OCI-LY7 (cell line): Measurements from ENCODE around the gene SYNDIG1L. TPM values are rescaled to one million over a fixed set of nuclear protein-coding genes. Genes with fewer than 3 reads are reported as not detected.
A peak's percentile ranks its signal among the peaks of the same experiment; 100 is the strongest.

Experiments
- BruUV-seq: library from RNA; stranded (reverse); fragments of 400-500 nt; replicated peaks from 2 replicates; lab custom pipeline; 2021; lab: Mats Ljungman, UMichigan
- CTCF ChIA-PET: fragments of 300-600 bp; sonication (Branson Sonifier 250); formaldehyde crosslinking; loops from one replicate; lab custom pipeline; 2022; ENCODE audit warnings: antibody characterized with exemption; ENCODE audit not compliant: unreplicated experiment; lab: Charles Lee
- POLR2A ChIA-PET: fragments of 300-600 bp; sonication (Branson Sonifier 250); formaldehyde crosslinking; loops from one replicate; lab custom pipeline; 2022; ENCODE audit warnings: antibody characterized with exemption; lab: Charles Lee
- DNase-seq: peaks from one replicate; pipeline ENCODE4 v3.0.0-alpha.2; 2015; ENCODE audit warnings: low spot score
- H2AFZ ChIP-seq: fragments of 200-600 bp; sonication (generic), shearing (Covaris generic); 2 replicates; pipeline ENCODE4 v1.6.1; 2014; ENCODE audit warnings: mild to moderate bottlenecking, antibody characterized with exemption, low read length, moderate library complexity
- H3K27ac ChIP-seq: fragments of 200-600 bp; sonication (generic); 2 replicates; pipeline ENCODE4 v1.5.1; 2014; ENCODE audit warnings: mixed run types, low read depth, mild to moderate bottlenecking, moderate library complexity, low read length, inconsistent platforms; ENCODE audit not compliant: poor library complexity, severe bottlenecking
- H3K36me3 ChIP-seq: fragments of 200-600 bp; sonication (generic); 2 replicates; pipeline ENCODE4 v1.6.1; 2014; ENCODE audit warnings: mild to moderate bottlenecking, antibody characterized with exemption, low read length, moderate library complexity, mixed read lengths; ENCODE audit not compliant: insufficient read depth
- H3K4me1 ChIP-seq: fragments of 200-600 bp; sonication (generic); 2 replicates; pipeline ENCODE4 v1.5.1; 2014; ENCODE audit warnings: mild to moderate bottlenecking, low read length; ENCODE audit not compliant: insufficient read depth, poor library complexity, severe bottlenecking
- H3K4me2 ChIP-seq: fragments of 200-600 bp; sonication (generic); 2 replicates; pipeline ENCODE4 v1.6.1; 2014; ENCODE audit warnings: mild to moderate bottlenecking, low read length
- H3K4me3 ChIP-seq: fragments of 200-600 bp; sonication (generic); 2 replicates; pipeline ENCODE4 v1.5.1; 2014; ENCODE audit warnings: mild to moderate bottlenecking, low read depth, low read length; ENCODE audit not compliant: poor library complexity, severe bottlenecking
- H3K79me2 ChIP-seq: fragments of 200-600 bp; sonication (generic); 2 replicates; pipeline ENCODE4 v1.6.1; 2016; ENCODE audit warnings: low read depth, mild to moderate bottlenecking, low read length, moderate library complexity, mixed read lengths; ENCODE audit not compliant: insufficient read depth
- H3K9me2 ChIP-seq: fragments of 200-600 bp; sonication (generic); 2 replicates; pipeline ENCODE4 v1.6.1; 2016; ENCODE audit warnings: mild to moderate bottlenecking, low read length, mixed read lengths; ENCODE audit not compliant: insufficient read depth
- H3K9me3 ChIP-seq: fragments of 200-600 bp; sonication (generic); 2 replicates; pipeline ENCODE4 v1.6.1; 2014; ENCODE audit warnings: mild to moderate bottlenecking, mixed run types, low read length, mixed read lengths
- H4K20me1 ChIP-seq: fragments of 200-600 bp; sonication (generic); 2 replicates; pipeline ENCODE4 v1.6.1; 2014; ENCODE audit warnings: mild to moderate bottlenecking, antibody characterized with exemption, low read length, moderate library complexity, mixed read lengths; ENCODE audit not compliant: insufficient read depth
- CTCF ChIP-seq: fragments of 200-600 bp; sonication (generic); conservative IDR thresholded peaks from 2 replicates; pipeline ENCODE4 v1.5.1; 2014; ENCODE audit warnings: mild to moderate bottlenecking, antibody characterized with exemption, low read length, moderate library complexity, mixed read lengths
- EZH2phosphoT487 ChIP-seq: fragments of 200-600 bp; sonication (generic); IDR thresholded peaks from 2 replicates; pipeline ENCODE4 v1.6.1; 2018; ENCODE audit warnings: low read depth, borderline replicate concordance, mild to moderate bottlenecking, mixed run types, antibody characterized with exemption, low read length, moderate library complexity, mixed read lengths
- intact Hi-C: fragments of 100-400 bp; cut with micrococcal nuclease; formaldehyde crosslinking; loops from one replicate; pipeline ENCODE4 v1.10.0; 2022; ENCODE audit not compliant: unreplicated experiment
- total RNA-seq, 2 experiments: library from RNA; depleted of rRNA in 1 of 2; stranded (reverse); fragments of >200 nt in 1 of 2; shearing (Covaris generic) in 1 of 2; gene quantifications; 2 replicates each; pipeline ENCODE4 v1.2.3, GENCODE V29; 2014 to 2022

The SYNDIG1L gene
- total RNA-seq, 2 experiments from 2014 or later, result not detected

GRCh38 chr14:74408870-74409269 lies 17.1 kb downstream of the SYNDIG1L start:
- Histone ChIP-seq H3K4me1 (no peaks in the 10 kb centered on the region), H3K79me2 (no peaks in the 10 kb centered on the region), H3K9me3 (no peaks in the 10 kb centered on the region), H2AFZ (no peak overlapping the region), H3K27ac (no peak overlapping the region), H3K9me2 (no peaks in the 10 kb centered on the region), H3K4me2 (no peak overlapping the region), H4K20me1 (no peaks in the 10 kb centered on the region), H3K36me3 (no peaks in the 10 kb centered on the region), H3K4me3 (no peak overlapping the region)
- no peak for DNase-seq
- BruUV-seq, result no TSS peak
- ChIA-PET POLR2A (interaction anchor here (0.8 to 1.0 kb wide), 2 partner anchors 10 to 18 kb away, joined by 3 read pairs; partner anchors contain the start of gene SYNDIG1L), CTCF (no interaction called here)
- TF ChIP-seq CTCF, result no peak
- no peak for TF ChIP-seq EZH2phosphoT487
- intact Hi-C loops, result no loop called here

- Histone ChIP-seq H3K79me2 (no peaks in the 10 kb centered on the region), H4K20me1 (no peaks in the 10 kb centered on the region), H2AFZ (no peak overlapping the region), H3K27ac (no peak overlapping the region), H3K36me3 (no peaks in the 10 kb centered on the region), H3K4me2 (no peak overlapping the region), H3K4me1 (peaks cover 11% of the 10 kb centered on the region), H3K9me3 (no peaks in the 10 kb centered on the region), H3K4me3 (no peak overlapping the region), H3K9me2 (no peaks in the 10 kb centered on the region)
- ChIA-PET CTCF (interaction anchor here (0.6 kb wide), 1 partner anchor 901 kb away, joined by 3 read pairs; no protein-coding TSS in a partner anchor), POLR2A (interaction anchor here (0.7 to 0.9 kb wide), 2 partner anchors 25 to 88 kb away, joined by 3 read pairs; no protein-coding TSS in a partner anchor)
- DNase-seq, result peak; percentile 11
- TF ChIP-seq EZH2phosphoT487 (no peak), CTCF (no peak)
- BruUV-seq, result no TSS peak
- intact Hi-C loops, result no loop called here
Observed at GRCh38 chr14:74407801-74408154, 18.2 kb downstream of the SYNDIG1L start.

GRCh38 chr14:74407021-74407800 lies 18.8 kb downstream of the SYNDIG1L start:
- Histone ChIP-seq H3K9me3 (no peaks in the 10 kb centered on the region), H3K9me2 (no peaks in the 10 kb centered on the region), H3K4me3 (no peak overlapping the region), H4K20me1 (no peaks in the 10 kb centered on the region), H3K36me3 (no peaks in the 10 kb centered on the region), H3K27ac (no peak overlapping the region), H3K4me2 (no peak overlapping the region), H2AFZ (no peak overlapping the region), H3K4me1 (peaks cover 17% of the 10 kb centered on the region), H3K79me2 (no peaks in the 10 kb centered on the region)
- DNase-seq, result no peak
- BruUV-seq, result no TSS peak
- intact Hi-C loops, result no loop called here
- TF ChIP-seq EZH2phosphoT487 (no peak), CTCF (no peak)
- ChIA-PET POLR2A (interaction anchor here (0.9 kb wide), 1 partner anchor 26 kb away, joined by 3 read pairs; no protein-coding TSS in a partner anchor), CTCF (no interaction called here)
